ENCODE data around the gene SQSTM1. TPM values are rescaled to one million over a fixed set of nuclear protein-coding genes. Genes with fewer than 3 reads are reported as not detected.

Gene SQSTM1
- total and polyA plus RNA-seq, 2 donors (not counting 1 experiment from before 2014, with no cell fraction given): 72.2 to 400 TPM

DNA sequence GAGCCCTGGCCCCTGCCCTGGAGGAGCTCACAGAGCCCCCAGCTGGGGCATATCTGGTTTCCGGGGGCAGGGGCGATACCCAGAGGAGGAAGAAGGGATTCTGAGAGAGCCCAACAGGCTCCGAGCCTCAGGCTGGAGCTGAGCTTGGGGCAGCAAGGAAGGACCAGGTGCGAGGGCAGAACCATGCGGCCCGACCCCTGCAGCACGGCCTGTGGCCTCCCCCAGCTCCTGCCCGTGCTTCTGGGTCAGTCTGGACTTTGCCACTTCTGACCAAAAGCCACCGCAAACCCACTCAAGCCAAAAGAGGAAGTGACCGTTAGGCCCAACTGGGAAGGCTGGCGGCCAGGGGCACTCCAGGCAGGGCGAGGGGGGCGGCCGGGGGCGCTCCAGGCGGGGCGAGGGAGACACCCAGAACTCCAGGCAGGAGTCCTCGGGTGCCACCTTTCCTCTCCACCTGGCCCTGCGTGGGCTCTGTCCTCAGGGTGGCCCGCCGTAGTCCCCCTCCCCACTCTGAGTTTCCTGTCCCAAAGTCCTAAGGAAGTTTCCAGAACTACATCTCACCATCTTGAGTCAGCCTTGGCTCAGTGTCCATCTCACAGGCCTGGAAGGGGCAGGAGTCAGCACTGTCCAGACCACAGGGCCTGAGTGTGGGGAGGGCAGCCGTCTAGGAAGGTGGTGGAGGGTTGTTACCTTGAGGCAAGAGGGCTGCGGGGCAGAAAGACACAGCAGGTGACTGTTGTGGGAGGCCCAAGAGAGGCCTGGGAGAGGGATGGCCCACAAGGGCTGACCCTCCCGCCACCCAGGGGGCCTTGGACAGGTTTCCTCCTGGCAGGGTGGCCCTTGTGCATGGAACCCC, 27.9 kb upstream of the SQSTM1 start:
- ChIA-PET CTCF (interaction anchor here (1.3 to 2.4 kb wide), 3 partner anchors 9 to 30 kb away, joined by 3 to 11 read pairs (median 4); no protein-coding TSS in a partner anchor), POLR2A (interaction anchor here (0.6 to 0.8 kb wide), 3 partner anchors 26 to 121 kb away, joined by 3 to 5 read pairs (median 3); no protein-coding TSS in a partner anchor)
- 58% methylated on average over 22 of the region's 24 CpGs for WGBS (ENCODE audit: insufficient coverage)
- DNase-seq: peak; percentile 25
- Mint-ChIP-seq H3K9me3 (ENCODE audit: insufficient read depth) (no peaks in the 10 kb centered on the region), H3K4me3 (peak overlapping the region; percentile 13), H3K4me1 (peaks cover 29% of the 10 kb centered on the region), H3K27ac (peak overlapping the region; percentile 77), H3K27me3 (no peaks in the 10 kb centered on the region)
- no peak overlapping the region for H3K9ac ChIP-seq (ENCODE audit: low read length)
- ATAC-seq (ENCODE audit: low read depth): no peak
- H3K4me3 ChIP-seq (ENCODE audit: control extremely low read depth in 1 of 5, extremely low read depth in 1 of 5, insufficient read depth in 1 of 5, low read depth in 2 of 5, low read length in 4 of 5): no peak overlapping the region
- no peaks in the 10 kb centered on the region for H3K36me3 ChIP-seq (replicated peaks in 1 of 2; ENCODE audit: control extremely low read depth in 1 of 2, control insufficient read depth in 1 of 2, extremely low read depth in 1 of 2, insufficient read depth in 2 of 2, low read length in 1 of 2)
- H2AFZ ChIP-seq (ENCODE audit: insufficient read depth, low read depth, low read length, poor library complexity, severe bottlenecking): peak overlapping the region; percentile 6
- H3K79me2 ChIP-seq (ENCODE audit: control insufficient read depth, insufficient read depth, low read length): no peaks in the 10 kb centered on the region
- intact Hi-C loops (cut with micrococcal nuclease): no loop called here
- H3K27me3 ChIP-seq (replicated peaks in 1 of 4; ENCODE audit: control extremely low read depth in 1 of 4, control insufficient read depth in 3 of 4, insufficient read depth in 4 of 4, low read length in 3 of 4): no peaks in the 10 kb centered on the region
- H3K27ac ChIP-seq (ENCODE audit: low read length in 2 of 2): no peak overlapping the region
- H3K4me1 ChIP-seq (ENCODE audit: control insufficient read depth in 2 of 2, insufficient read depth in 2 of 2, low read length in 2 of 2): peaks cover 28 to 32% of the 10 kb centered on the region in 2 donors
- no peak for TF ChIP-seq EZH2 (IDR thresholded peaks at IDR 0.05; ENCODE audit: borderline replicate concordance, insufficient read depth, low read depth, low read length, poor library complexity, severe bottlenecking)
- H3K9me3 ChIP-seq (ENCODE audit: control extremely low read depth in 1 of 3, control insufficient read depth in 2 of 3, insufficient read depth in 1 of 3, low read length in 2 of 3): no peaks in the 10 kb centered on the region
- H3K4me2 ChIP-seq (replicated peaks; ENCODE audit: low read depth, low read length, poor library complexity, severe bottlenecking): peak overlapping the region; percentile 90
- H4K20me1 ChIP-seq (ENCODE audit: control insufficient read depth, insufficient read depth, low read length, poor library complexity, severe bottlenecking): peaks cover under 1% of the 10 kb centered on the region

- H3K4me1 ChIP-seq (ENCODE audit: control insufficient read depth in 2 of 2, insufficient read depth in 2 of 2, low read length in 2 of 2): peaks cover 28 to 32% of the 10 kb centered on the region in 2 donors
- peak within 1 kb of the TSS; percentile 31 for H2AFZ ChIP-seq (ENCODE audit: insufficient read depth, low read depth, low read length, poor library complexity, severe bottlenecking)
- no peaks in the 10 kb centered on the region for H3K9me3 Mint-ChIP-seq (ENCODE audit: insufficient read depth)
- H3K36me3 ChIP-seq (replicated peaks in 1 of 2; ENCODE audit: control extremely low read depth in 1 of 2, control insufficient read depth in 1 of 2, extremely low read depth in 1 of 2, insufficient read depth in 2 of 2, low read length in 1 of 2): peaks cover 0 to 7% of the 10 kb centered on the region in 2 experiments
- ATAC-seq (ENCODE audit: low read depth) (peak; percentile 34), DNase-seq (peak; percentile 66)
- no peaks in the 10 kb centered on the region for H3K9me3 ChIP-seq (ENCODE audit: control extremely low read depth in 1 of 3, control insufficient read depth in 2 of 3, insufficient read depth in 1 of 3, low read length in 2 of 3)
- TF ChIP-seq CTCF (IDR thresholded peaks at IDR 0.05): no peak
- no peak within 1 kb of the TSS for H3K4me3 ChIP-seq (ENCODE audit: control extremely low read depth in 1 of 5, extremely low read depth in 1 of 5, insufficient read depth in 1 of 5, low read depth in 2 of 5, low read length in 4 of 5)
- peak within 1 kb of the TSS; percentile 75 for H3K4me3 Mint-ChIP-seq
- no peaks in the 10 kb centered on the region for H3K27me3 ChIP-seq (replicated peaks in 1 of 4; ENCODE audit: control extremely low read depth in 1 of 4, control insufficient read depth in 3 of 4, insufficient read depth in 4 of 4, low read length in 3 of 4)
- peak within 1 kb of the TSS; percentile 90 for H3K4me2 ChIP-seq (replicated peaks; ENCODE audit: low read depth, low read length, poor library complexity, severe bottlenecking)
- peak within 1 kb of the TSS; percentile 77 for H3K27ac Mint-ChIP-seq
- no peak within 1 kb of the TSS for H3K9ac ChIP-seq (ENCODE audit: low read length)
- H3K79me2 ChIP-seq (ENCODE audit: control insufficient read depth, insufficient read depth, low read length): no peaks in the 10 kb centered on the region
- intact Hi-C loops (cut with micrococcal nuclease): no loop called here
- no peak within 1 kb of the TSS for H3K27ac ChIP-seq (ENCODE audit: low read length in 2 of 2)
- ChIA-PET CTCF (interaction anchor here (1.4 to 2.4 kb wide), 2 partner anchors 8 to 31 kb away, joined by 4 to 11 read pairs; no protein-coding TSS in a partner anchor), POLR2A (interaction anchor here (0.5 to 1.1 kb wide), 7 partner anchors 12 to 1468 kb away, joined by 3 to 7 read pairs (median 3); partner anchors contain the start of gene MAML1)
- 14% methylated on average over 14 of the region's 19 CpGs for WGBS (ENCODE audit: insufficient coverage)
- no peaks in the 10 kb centered on the region for H3K27me3 Mint-ChIP-seq
- H3K4me1 Mint-ChIP-seq: peaks cover 29% of the 10 kb centered on the region
- peaks cover 5% of the 10 kb centered on the region for H4K20me1 ChIP-seq (ENCODE audit: control insufficient read depth, insufficient read depth, low read length, poor library complexity, severe bottlenecking)
Observed at GRCh38 chr5:179793468-179794139, 27.1 kb upstream of the SQSTM1 start, which contains the start of gene LTC4S. Gene LTC4S (plus strand): TSS chr5:179793986. CDS start chr5:179794081, 95 bp downstream.

Measured in B cell (primary cell).